GM12873 (cell line): Measurements from ENCODE around the gene RGP1.

Experiments
- CTCF ChIP-seq: IDR thresholded peaks from 2 replicates; pipeline ENCODE4 v1.5.1; 2012; ENCODE audit warnings: low read depth, mild to moderate bottlenecking, moderate library complexity, low read length, control low read depth; ENCODE audit not compliant: insufficient read depth; ENCODE audit errors: missing control alignments

Gene RGP1

GRCh38 chr9:35730486-35730854, 18.6 kb upstream of the RGP1 start:
- no peak for TF ChIP-seq CTCF

GRCh38 chr9:35731415-35732184, 17.5 kb upstream of the RGP1 start:
- no peak for TF ChIP-seq CTCF

- no peak for TF ChIP-seq CTCF
These were observed 16.8 kb upstream of the RGP1 start, which contains the start of the genes CREB3 and TLN1 for GRCh38 chr9:35732185-35732799. Gene CREB3, plus strand, starts transcription at chr9:35732666. Its CDS starts 107 bp downstream, at chr9:35732773. Gene TLN1, minus strand, starts transcription at chr9:35732195. Its CDS starts 6,501 bp downstream, at chr9:35725694.

GRCh38 chr9:35732800-35733541, 16.1 kb upstream of the RGP1 start:
- TF ChIP-seq CTCF = peak; percentile 12

- no peak for TF ChIP-seq CTCF
These were observed 15.0 kb upstream of the RGP1 start for GRCh38 chr9:35734096-35734495.

- peak; percentile 93 for TF ChIP-seq CTCF
These were observed 12.9 kb upstream of the RGP1 start for GRCh38 chr9:35736201-35736633.

- no peak for TF ChIP-seq CTCF
These were observed 11.9 kb upstream of the RGP1 start for GRCh38 chr9:35737143-35737542.
